Measurements from ENCODE around the gene CLEC19A.

Gene CLEC19A

DNA sequence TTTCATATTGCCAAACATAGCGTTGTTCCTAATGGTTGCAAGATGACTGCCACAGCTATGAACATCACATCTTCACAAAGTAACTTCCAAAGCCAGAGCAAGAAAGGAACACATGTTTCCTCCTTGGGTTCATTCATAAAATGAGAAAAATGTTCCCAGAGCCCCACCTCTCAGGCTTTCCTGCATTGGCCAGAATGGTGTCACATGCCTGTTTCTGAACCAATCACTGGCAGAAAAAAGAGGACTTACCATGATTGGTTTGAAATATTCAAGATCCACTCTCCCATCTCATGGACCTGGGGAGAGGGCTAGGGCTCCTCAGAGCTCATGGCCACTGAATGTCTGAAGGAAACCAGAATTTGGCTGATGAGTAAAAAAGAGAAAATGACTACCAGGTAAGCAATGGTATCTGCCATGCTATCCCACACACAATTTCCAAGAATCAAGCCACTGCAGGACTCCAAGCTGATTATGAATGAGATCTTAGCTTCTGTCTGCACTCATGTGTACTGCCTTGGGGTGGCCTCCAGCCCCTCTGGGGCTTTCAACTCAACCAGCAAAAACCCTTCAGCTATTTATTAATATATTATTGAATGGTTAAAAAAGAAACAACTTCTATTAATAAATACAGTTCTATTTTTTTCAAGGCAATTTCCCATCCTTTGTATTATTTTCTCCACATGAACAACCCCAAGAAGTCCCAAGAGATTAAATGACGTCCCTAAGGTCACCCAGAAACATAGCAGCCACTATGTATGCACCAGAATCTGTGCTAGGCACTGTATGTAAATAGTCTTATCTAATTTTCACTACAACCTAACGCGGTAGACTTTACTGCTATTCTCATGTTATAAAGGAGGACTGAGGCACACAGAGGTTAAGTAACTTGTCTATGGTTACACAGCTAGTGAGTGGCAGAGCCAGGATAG, 70.8 kb downstream of the CLEC19A start:
- no peaks in the 10 kb centered on the region for H3F3A ChIP-seq (ENCODE audit: low read depth)
- TF ChIP-seq EZH2phosphoT487 (IDR thresholded peaks at IDR 0.05; ENCODE audit: borderline replicate concordance) = no peak
- TF ChIP-seq, protein P1, sequence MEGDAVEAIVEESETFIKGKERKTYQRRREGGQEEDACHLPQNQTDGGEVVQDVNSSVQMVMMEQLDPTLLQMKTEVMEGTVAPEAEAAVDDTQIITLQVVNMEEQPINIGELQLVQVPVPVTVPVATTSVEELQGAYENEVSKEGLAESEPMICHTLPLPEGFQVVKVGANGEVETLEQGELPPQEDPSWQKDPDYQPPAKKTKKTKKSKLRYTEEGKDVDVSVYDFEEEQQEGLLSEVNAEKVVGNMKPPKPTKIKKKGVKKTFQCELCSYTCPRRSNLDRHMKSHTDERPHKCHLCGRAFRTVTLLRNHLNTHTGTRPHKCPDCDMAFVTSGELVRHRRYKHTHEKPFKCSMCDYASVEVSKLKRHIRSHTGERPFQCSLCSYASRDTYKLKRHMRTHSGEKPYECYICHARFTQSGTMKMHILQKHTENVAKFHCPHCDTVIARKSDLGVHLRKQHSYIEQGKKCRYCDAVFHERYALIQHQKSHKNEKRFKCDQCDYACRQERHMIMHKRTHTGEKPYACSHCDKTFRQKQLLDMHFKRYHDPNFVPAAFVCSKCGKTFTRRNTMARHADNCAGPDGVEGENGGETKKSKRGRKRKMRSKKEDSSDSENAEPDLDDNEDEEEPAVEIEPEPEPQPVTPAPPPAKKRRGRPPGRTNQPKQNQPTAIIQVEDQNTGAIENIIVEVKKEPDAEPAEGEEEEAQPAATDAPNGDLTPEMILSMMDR (conservative IDR thresholded peaks at IDR 0.05; ENCODE audit: low read length) = no peak
- no peak overlapping the region for H3K9ac ChIP-seq (ENCODE audit: low read depth, low read length, poor library complexity, severe bottlenecking)
- H3K27me3 ChIP-seq (ENCODE audit: insufficient read depth, low read length, poor library complexity, severe bottlenecking) = no peaks in the 10 kb centered on the region
- no peaks in the 10 kb centered on the region for H3K9me3 ChIP-seq (ENCODE audit: insufficient read depth, low read depth, low read length)
- H3K36me3 ChIP-seq (ENCODE audit: insufficient read depth, low read length) = no peaks in the 10 kb centered on the region
- no peak overlapping the region for H3K4me3 ChIP-seq (ENCODE audit: low read length, poor library complexity, severe bottlenecking)
- H4K20me1 ChIP-seq (ENCODE audit: insufficient read depth, low read length, poor library complexity, severe bottlenecking) = no peaks in the 10 kb centered on the region
- H3K9me2 ChIP-seq (replicated peaks; ENCODE audit: low read depth, low read length) = no peaks in the 10 kb centered on the region
- no peak overlapping the region for H3K4me2 ChIP-seq (ENCODE audit: low read depth, low read length, poor library complexity, severe bottlenecking)
- no peak overlapping the region for H2AFZ ChIP-seq (ENCODE audit: low read length)
- H3K4me1 ChIP-seq (ENCODE audit: insufficient read depth, low read length, poor library complexity, severe bottlenecking) = no peaks in the 10 kb centered on the region
- H3K79me2 ChIP-seq (ENCODE audit: insufficient read depth, low read length) = no peaks in the 10 kb centered on the region

DNA sequence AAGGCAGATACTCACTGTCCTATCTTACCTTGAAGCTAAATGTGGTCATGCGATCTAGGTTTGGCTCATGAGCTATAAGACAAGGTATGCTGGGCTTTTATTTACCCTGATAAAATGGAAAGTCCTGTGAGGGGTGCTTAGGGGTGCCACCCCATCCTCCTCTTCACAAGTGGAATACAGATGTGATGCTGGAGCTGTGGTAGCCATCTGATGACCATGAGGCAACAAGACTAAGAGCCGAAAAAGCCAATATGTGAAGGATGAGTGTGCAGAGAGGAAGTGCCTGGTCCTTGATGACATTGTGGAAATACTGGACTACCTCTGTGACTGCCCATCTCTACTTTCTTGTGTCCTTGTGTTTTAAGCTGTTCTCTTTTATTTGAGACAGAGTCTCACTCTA, 74.0 kb downstream of the CLEC19A start:
- Histone ChIP-seq H3K36me3 (ENCODE audit: insufficient read depth, low read length) (no peaks in the 10 kb centered on the region), H3K9me3 (ENCODE audit: insufficient read depth, low read depth, low read length) (no peaks in the 10 kb centered on the region), H3K4me2 (ENCODE audit: low read depth, low read length, poor library complexity, severe bottlenecking) (no peak overlapping the region), H3K4me3 (ENCODE audit: low read length, poor library complexity, severe bottlenecking) (no peak overlapping the region), H3K4me1 (ENCODE audit: insufficient read depth, low read length, poor library complexity, severe bottlenecking) (no peaks in the 10 kb centered on the region), H3K79me2 (ENCODE audit: insufficient read depth, low read length) (no peaks in the 10 kb centered on the region), H3K27me3 (ENCODE audit: insufficient read depth, low read length, poor library complexity, severe bottlenecking) (no peaks in the 10 kb centered on the region), H3F3A (ENCODE audit: low read depth) (no peaks in the 10 kb centered on the region), H3K9me2 (replicated peaks; ENCODE audit: low read depth, low read length) (no peaks in the 10 kb centered on the region), H3K9ac (ENCODE audit: low read depth, low read length, poor library complexity, severe bottlenecking) (no peak overlapping the region), H4K20me1 (ENCODE audit: insufficient read depth, low read length, poor library complexity, severe bottlenecking) (no peaks in the 10 kb centered on the region), H2AFZ (ENCODE audit: low read length) (no peak overlapping the region)
- no peak for TF ChIP-seq EZH2phosphoT487 (IDR thresholded peaks at IDR 0.05; ENCODE audit: borderline replicate concordance)
- TF ChIP-seq, protein P1 (conservative IDR thresholded peaks at IDR 0.05; ENCODE audit: low read length) = no peak

Measured in Loucy (cell line).